Adrenal gland (tissue), 5 donors: ENCODE measurements around the gene CHD1.

Experiments
- POLR2A ChIP-seq, 2 donors: fragments of 450-650 bp; IDR thresholded peaks; one replicate each; pipeline ENCODE4 v1.6.1; 2017; ENCODE audit warnings: antibody characterized with exemption in 2 of 2, mild to moderate bottlenecking in 2 of 2, moderate library complexity in 1 of 2
- TF ChIP-seq, protein P1 (sequence below), 6 experiments: fragments of 450-650 bp in 4 of 6; fragments of 200-600 bp in 2 of 6; sonication (generic) in 1 of 6; IDR thresholded peaks; 1 replicate in 5 of 6; 2 replicates in 1 of 6; pipeline versions ENCODE4 v1.5.1 to v1.8.0; 2016 to 2021; ENCODE audit warnings: antibody characterized with exemption in 6 of 6, mild to moderate bottlenecking in 2 of 6, moderate library complexity in 1 of 6
- donor health status: DM: no; HTN: no; CAD: no.

DNA sequence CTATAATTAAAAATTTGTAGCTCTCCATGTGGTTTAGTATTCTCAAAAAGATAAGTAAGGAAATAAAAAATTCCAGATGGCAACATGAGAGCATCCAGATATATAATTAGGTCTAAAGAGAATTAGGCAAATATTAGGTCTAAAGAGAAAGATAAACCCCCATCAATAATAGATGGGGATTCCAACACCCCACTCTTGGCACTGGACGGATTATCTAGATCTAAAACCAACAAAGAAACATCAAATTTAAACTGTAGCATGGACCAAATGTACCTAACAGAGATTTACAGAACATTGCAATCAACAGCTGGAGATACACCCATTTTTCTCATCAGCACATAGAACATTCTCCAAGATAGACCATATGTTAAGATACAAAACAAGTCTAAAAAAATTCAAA is 123.7 kb downstream of the CHD1 start:
- TF ChIP-seq, protein P1, sequence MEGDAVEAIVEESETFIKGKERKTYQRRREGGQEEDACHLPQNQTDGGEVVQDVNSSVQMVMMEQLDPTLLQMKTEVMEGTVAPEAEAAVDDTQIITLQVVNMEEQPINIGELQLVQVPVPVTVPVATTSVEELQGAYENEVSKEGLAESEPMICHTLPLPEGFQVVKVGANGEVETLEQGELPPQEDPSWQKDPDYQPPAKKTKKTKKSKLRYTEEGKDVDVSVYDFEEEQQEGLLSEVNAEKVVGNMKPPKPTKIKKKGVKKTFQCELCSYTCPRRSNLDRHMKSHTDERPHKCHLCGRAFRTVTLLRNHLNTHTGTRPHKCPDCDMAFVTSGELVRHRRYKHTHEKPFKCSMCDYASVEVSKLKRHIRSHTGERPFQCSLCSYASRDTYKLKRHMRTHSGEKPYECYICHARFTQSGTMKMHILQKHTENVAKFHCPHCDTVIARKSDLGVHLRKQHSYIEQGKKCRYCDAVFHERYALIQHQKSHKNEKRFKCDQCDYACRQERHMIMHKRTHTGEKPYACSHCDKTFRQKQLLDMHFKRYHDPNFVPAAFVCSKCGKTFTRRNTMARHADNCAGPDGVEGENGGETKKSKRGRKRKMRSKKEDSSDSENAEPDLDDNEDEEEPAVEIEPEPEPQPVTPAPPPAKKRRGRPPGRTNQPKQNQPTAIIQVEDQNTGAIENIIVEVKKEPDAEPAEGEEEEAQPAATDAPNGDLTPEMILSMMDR (IDR thresholded peaks at IDR 0.05) = no peak
- no peak for TF ChIP-seq POLR2A (IDR thresholded peaks at IDR 0.05)
